PC-3 (cell line): ENCODE results near the gene IDE. TPM values are rescaled to one million over a fixed set of nuclear protein-coding genes. Genes with fewer than 3 reads are reported as not detected.

Experiments
- ATAC-seq: fragments of 200-7000 bp; cut with Tn5 transposase; 2 replicates; pipeline ENCODE4 v1.9.1; 2020; ENCODE audit warnings: mild to moderate bottlenecking, moderate library complexity
- BruUV-seq: library from RNA; stranded (reverse); fragments of 400-500 nt; replicated peaks from 2 replicates; lab custom pipeline; 2021; lab: Mats Ljungman, UMichigan
- CTCF ChIA-PET: fragments of 300-600 bp; sonication (Branson Sonifier 250); formaldehyde crosslinking; loops from one replicate; lab custom pipeline; 2022; ENCODE audit warnings: antibody characterized with exemption; lab: Charles Lee
- POLR2A ChIA-PET: fragments of 300-600 bp; sonication (Branson Sonifier 250); formaldehyde crosslinking; loops from one replicate; lab custom pipeline; 2022; ENCODE audit warnings: antibody characterized with exemption; ENCODE audit not compliant: unreplicated experiment; lab: Charles Lee
- DNase-seq: peaks from one replicate; pipeline ENCODE4 v3.0.0-alpha.2; 2015
- H2AFZ ChIP-seq: fragments of 300-600 bp; sonication (generic); 2 replicates; pipeline ENCODE4 v1.6.0; 2016; ENCODE audit warnings: antibody characterized with exemption, low read length
- H3F3A ChIP-seq: fragments of 300-600 bp; sonication (generic); one replicate; pipeline ENCODE4 v1.6.0; 2017; ENCODE audit warnings: antibody characterized with exemption, low read length, control low read depth, mild to moderate bottlenecking; ENCODE audit not compliant: unreplicated experiment
- H3K27ac ChIP-seq: fragments of 300-600 bp; sonication (generic); 2 replicates; pipeline ENCODE4 v1.5.1; 2016; ENCODE audit warnings: mild to moderate bottlenecking, low read length
- H3K27me3 ChIP-seq: fragments of 300-600 bp; sonication (generic); 2 replicates; pipeline ENCODE4 v1.6.1; 2016; ENCODE audit warnings: low read length, mixed read lengths
- H3K36me3 ChIP-seq: fragments of 300-600 bp; sonication (generic); 2 replicates; pipeline ENCODE4 v1.6.1; 2016; ENCODE audit warnings: low read depth, mixed run types, low read length, mixed read lengths
- H3K4me1 ChIP-seq: fragments of 300-600 bp; sonication (generic); 2 replicates; pipeline ENCODE4 v1.5.1; 2016; ENCODE audit warnings: low read length; ENCODE audit not compliant: insufficient read depth
- H3K4me2 ChIP-seq: fragments of 300-600 bp; sonication (generic); 2 replicates; pipeline ENCODE4 v1.6.0; 2016; ENCODE audit warnings: low read length
- H3K4me3 ChIP-seq: fragments of 300-600 bp; sonication (generic); 2 replicates; pipeline ENCODE4 v1.5.1; 2016; ENCODE audit warnings: mild to moderate bottlenecking, low read length, mixed read lengths
- H3K79me2 ChIP-seq: fragments of 300-600 bp; sonication (generic); 2 replicates; pipeline ENCODE4 v1.6.1; 2017; ENCODE audit warnings: low read length, mixed read lengths
- H3K9ac ChIP-seq: fragments of 300-600 bp; sonication (generic); 2 replicates; pipeline ENCODE4 v1.6.0; 2016; ENCODE audit warnings: mild to moderate bottlenecking, low read length
- H3K9me2 ChIP-seq: fragments of 300-600 bp; sonication (generic); replicated peaks from 2 replicates; pipeline ENCODE4 v1.6.1; 2016; ENCODE audit warnings: mixed run types, low read length, mixed read lengths
- H3K9me3 ChIP-seq: fragments of 300-600 bp; sonication (generic); 2 replicates; pipeline ENCODE4 v1.6.1; 2016; ENCODE audit warnings: low read length, mixed read lengths
- H4K20me1 ChIP-seq: fragments of 300-600 bp; sonication (generic); 2 replicates; pipeline ENCODE4 v1.6.1; 2016; ENCODE audit warnings: low read length, mixed read lengths
- CTCF ChIP-seq: fragments of 300-600 bp; sonication (generic); conservative IDR thresholded peaks from 2 replicates; pipeline ENCODE4 v1.5.1; 2017; ENCODE audit warnings: antibody characterized with exemption, low read depth, mild to moderate bottlenecking, low read length
- EZH2 ChIP-seq: fragments of 300-600 bp; sonication (generic); IDR thresholded peaks from one replicate; pipeline ENCODE4 v1.6.1; 2017; ENCODE audit warnings: antibody characterized with exemption, mild to moderate bottlenecking, low read length; ENCODE audit not compliant: unreplicated experiment
- EZH2phosphoT487 ChIP-seq: fragments of 300-600 bp; sonication (generic); IDR thresholded peaks from 2 replicates; pipeline ENCODE4 v1.6.1; 2018; ENCODE audit warnings: mild to moderate bottlenecking, antibody characterized with exemption, low read length, borderline replicate concordance
- intact Hi-C: fragments of 100-400 bp; cut with micrococcal nuclease; formaldehyde crosslinking; loops from 2 replicates; pipeline ENCODE4 v1.9.0; 2023
- total RNA-seq: library from RNA; depleted of rRNA; stranded (reverse); fragments of >200 nt; gene quantifications from 2 replicates; pipeline ENCODE4 v1.2.3, GENCODE V29; 2014

Gene IDE
- total RNA-seq, 1 experiment from 2014 or later, result 28.7 TPM

GRCh38 chr10:92527716-92528115 lies 46.2 kb downstream of the IDE start:
- CTCF ChIA-PET, result no interaction called here
- Histone ChIP-seq H3K9ac (no peak overlapping the region), H3K9me2 (no peaks in the 10 kb centered on the region), H3K9me3 (no peaks in the 10 kb centered on the region), H2AFZ (no peak overlapping the region), H3K27me3 (no peaks in the 10 kb centered on the region), H3K79me2 (no peaks in the 10 kb centered on the region), H3K36me3 (peaks cover 3% of the 10 kb centered on the region), H3F3A (no peaks in the 10 kb centered on the region), H3K4me1 (no peaks in the 10 kb centered on the region), H4K20me1 (no peaks in the 10 kb centered on the region), H3K4me2 (no peak overlapping the region), H3K27ac (no peak overlapping the region), H3K4me3 (no peak overlapping the region)
- intact Hi-C loops, result no loop called here
- POLR2A ChIA-PET, result no interaction called here
- BruUV-seq, result no TSS peak
- no peak for TF ChIP-seq CTCF
- no peak for DNase-seq
- ATAC-seq, result no peak

GRCh38 chr10:92523639-92524038 lies 50.3 kb downstream of the IDE start:
- Histone ChIP-seq H3K79me2 (no peaks in the 10 kb centered on the region), H2AFZ (no peak overlapping the region), H3K27me3 (no peaks in the 10 kb centered on the region), H3K36me3 (no peaks in the 10 kb centered on the region), H3K4me2 (no peak overlapping the region), H3K4me3 (no peak overlapping the region), H3K9ac (no peak overlapping the region), H3K4me1 (no peaks in the 10 kb centered on the region), H3F3A (no peaks in the 10 kb centered on the region), H3K9me2 (no peaks in the 10 kb centered on the region), H4K20me1 (no peaks in the 10 kb centered on the region), H3K9me3 (no peaks in the 10 kb centered on the region), H3K27ac (no peak overlapping the region)
- no peak for TF ChIP-seq EZH2phosphoT487
- TF ChIP-seq EZH2, result no peak
- no peak for TF ChIP-seq CTCF
- DNase-seq (no peak), ATAC-seq (no peak)
- ChIA-PET POLR2A (no interaction called here), CTCF (no interaction called here)
- intact Hi-C loops, result no loop called here
- no TSS peak for BruUV-seq

GRCh38 chr10:92517034-92517655 lies 56.7 kb downstream of the IDE start:
- intact Hi-C loops, result loop anchor here (1.0 kb wide), 1 partner anchor 57 kb away; the partner anchor contains the start of gene IDE
- peak; percentile 72 for DNase-seq
- H4K20me1 ChIP-seq, result no peaks in the 10 kb centered on the region
- peak; percentile 92 for ATAC-seq
- no peak overlapping the region for H3K4me3 ChIP-seq
- peaks cover 5% of the 10 kb centered on the region; the same call in 1 of the 2 replicates for H3K36me3 ChIP-seq
- CTCF ChIA-PET, result interaction anchor here (0.6 to 1.0 kb wide), 4 partner anchors 24 to 318 kb away, joined by 3 to 8 read pairs (median 6); partner anchors contain the start of gene IDE
- H3K9me3 ChIP-seq, result no peaks in the 10 kb centered on the region
- POLR2A ChIA-PET, result no interaction called here
- H3K4me1 ChIP-seq, result no peaks in the 10 kb centered on the region
- H3K9ac ChIP-seq, result no peak overlapping the region
- H3K9me2 ChIP-seq, result no peaks in the 10 kb centered on the region
- no peak overlapping the region for H3K27ac ChIP-seq
- H3K27me3 ChIP-seq, result no peaks in the 10 kb centered on the region
- no peak overlapping the region for H3K4me2 ChIP-seq
- no peaks in the 10 kb centered on the region for H3K79me2 ChIP-seq
- H2AFZ ChIP-seq, result no peak overlapping the region
- BruUV-seq, result no TSS peak
- H3F3A ChIP-seq, result no peaks in the 10 kb centered on the region
- TF ChIP-seq CTCF (peak; percentile 83), EZH2phosphoT487 (no peak)
